Adipocyte (in vitro differentiated cells): ENCODE data around the gene FBXO31.

Source experiments
- DNase-seq: peaks from one replicate; pipeline ENCODE4 v3.0.0-alpha.2; 2015; ENCODE audit warnings: low read depth
- H3K27me3 ChIP-seq: replicated peaks from 2 replicates; pipeline ENCODE4 v1.7.0; 2013; ENCODE audit warnings: mild to moderate bottlenecking, low read length, moderate library complexity; ENCODE audit not compliant: control insufficient read depth, insufficient read depth
- H3K36me3 ChIP-seq: 2 replicates; pipeline ENCODE4 v1.7.0; 2013; ENCODE audit warnings: low read length, mild to moderate bottlenecking, moderate library complexity; ENCODE audit not compliant: control insufficient read depth, insufficient read depth, severe bottlenecking
- H3K4me1 ChIP-seq: 2 replicates; pipeline ENCODE4 v1.7.0; 2013; ENCODE audit warnings: mild to moderate bottlenecking, low read length, moderate library complexity; ENCODE audit not compliant: control insufficient read depth, insufficient read depth
- H3K4me3 ChIP-seq: 2 replicates; pipeline ENCODE4 v1.7.0; 2013; ENCODE audit warnings: mild to moderate bottlenecking, low read length, moderate library complexity
- H3K9ac ChIP-seq: 2 replicates; pipeline ENCODE4 v1.7.0; 2013; ENCODE audit warnings: mild to moderate bottlenecking, low read length, moderate library complexity
- H3K9me3 ChIP-seq: 2 replicates; pipeline ENCODE4 v1.7.0; 2013; ENCODE audit warnings: mild to moderate bottlenecking, low read length, moderate library complexity; ENCODE audit not compliant: control insufficient read depth

Gene FBXO31

DNA sequence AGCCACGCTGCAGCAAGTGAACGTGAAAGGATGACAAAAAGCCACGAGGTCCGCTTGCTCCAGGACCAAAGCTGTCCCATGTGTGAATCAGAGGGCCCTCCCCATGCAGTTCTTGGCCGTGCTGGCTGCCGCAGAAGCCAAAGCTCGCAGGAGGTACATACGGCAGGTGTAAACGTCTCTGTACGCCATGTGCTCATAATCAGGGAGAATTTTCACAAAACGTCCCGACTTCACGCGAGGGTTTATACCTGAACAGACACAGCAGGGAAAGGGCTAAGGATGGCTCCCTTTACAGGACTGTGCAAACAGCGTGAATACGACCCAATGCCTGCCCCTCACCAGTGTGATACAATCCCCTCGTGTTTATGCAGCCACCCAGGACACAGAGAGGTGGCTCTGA lies 25.3 kb downstream of the FBXO31 start:
- H3K9me3 ChIP-seq: no peaks in the 10 kb centered on the region
- H3K36me3 ChIP-seq: peaks cover 58% of the 10 kb centered on the region
- H3K4me3 ChIP-seq: no peak overlapping the region
- H3K9ac ChIP-seq: no peak overlapping the region
- no peaks in the 10 kb centered on the region for H3K27me3 ChIP-seq
- H3K4me1 ChIP-seq: no peaks in the 10 kb centered on the region
- DNase-seq: no peak

DNA sequence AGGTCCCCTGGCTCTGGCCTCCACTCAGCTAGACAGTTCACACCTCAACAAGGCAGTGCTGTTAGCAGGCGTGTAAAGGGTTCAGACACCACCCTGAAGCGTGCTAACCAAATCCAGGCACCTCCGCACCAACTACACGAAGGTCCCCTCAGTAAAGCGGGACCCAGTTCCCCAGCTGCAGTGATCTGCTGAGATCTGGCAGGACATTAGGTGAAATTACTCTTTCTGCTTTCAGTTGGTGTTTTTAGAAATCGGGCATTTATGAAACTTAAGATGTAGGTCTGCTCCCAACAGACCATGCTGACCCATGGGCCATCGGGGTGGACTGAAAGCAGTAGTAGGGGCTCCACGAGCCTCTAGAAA lies 27.1 kb downstream of the FBXO31 start:
- no peak overlapping the region for H3K9ac ChIP-seq
- no peak overlapping the region for H3K4me3 ChIP-seq
- DNase-seq: no peak
- no peaks in the 10 kb centered on the region for H3K4me1 ChIP-seq
- H3K27me3 ChIP-seq: no peaks in the 10 kb centered on the region
- peaks cover 55% of the 10 kb centered on the region for H3K36me3 ChIP-seq
- H3K9me3 ChIP-seq: no peaks in the 10 kb centered on the region

DNA sequence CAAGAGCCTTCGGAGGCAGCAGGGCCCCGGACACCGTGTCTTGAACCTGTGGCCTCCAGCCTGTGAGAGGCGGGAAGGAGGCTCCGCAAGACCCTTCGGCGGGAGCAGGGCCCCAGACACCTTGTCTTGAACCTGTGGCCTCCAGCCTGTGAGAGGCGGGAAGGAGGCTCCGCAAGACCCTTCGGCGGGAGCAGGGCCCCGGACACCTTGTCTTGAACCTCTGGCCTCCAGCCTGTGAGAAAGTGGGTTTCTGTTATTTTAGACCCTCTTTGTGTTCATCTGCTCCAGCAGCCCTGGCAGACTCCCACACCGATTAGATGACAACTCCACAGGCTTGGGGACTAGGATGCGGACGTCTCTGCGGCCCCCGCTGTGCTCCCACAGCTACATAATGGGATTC lies 30.0 kb downstream of the FBXO31 start:
- Histone ChIP-seq H3K27me3 (no peaks in the 10 kb centered on the region), H3K4me1 (peaks cover 17% of the 10 kb centered on the region), H3K9me3 (no peaks in the 10 kb centered on the region), H3K36me3 (peaks cover 36% of the 10 kb centered on the region), H3K9ac (no peak overlapping the region), H3K4me3 (no peak overlapping the region)
- no peak for DNase-seq

DNA sequence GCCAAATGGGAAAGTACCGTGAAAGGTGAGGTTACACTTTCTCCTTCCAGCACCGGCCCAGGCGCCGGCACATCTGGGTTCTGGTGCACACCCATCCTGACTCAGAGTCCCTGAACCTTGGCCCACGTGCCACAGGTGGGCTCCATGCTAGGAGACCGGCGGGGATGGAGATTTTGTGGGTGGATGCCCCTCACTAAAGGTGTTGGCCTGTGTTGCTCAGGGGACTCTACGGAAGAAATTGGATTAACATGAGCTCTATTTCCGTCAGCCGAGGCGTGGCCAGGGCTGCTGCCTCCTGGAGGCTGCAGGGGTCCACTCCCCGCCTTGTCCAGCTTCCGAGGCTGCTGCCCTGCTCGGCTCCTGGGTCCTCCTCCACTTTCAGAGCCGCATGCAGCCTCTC lies 30.8 kb downstream of the FBXO31 start:
- Histone ChIP-seq H3K9ac (no peak overlapping the region), H3K4me3 (no peak overlapping the region), H3K27me3 (no peaks in the 10 kb centered on the region), H3K9me3 (no peaks in the 10 kb centered on the region), H3K4me1 (peaks cover 17% of the 10 kb centered on the region), H3K36me3 (peaks cover 33% of the 10 kb centered on the region)
- no peak for DNase-seq

DNA sequence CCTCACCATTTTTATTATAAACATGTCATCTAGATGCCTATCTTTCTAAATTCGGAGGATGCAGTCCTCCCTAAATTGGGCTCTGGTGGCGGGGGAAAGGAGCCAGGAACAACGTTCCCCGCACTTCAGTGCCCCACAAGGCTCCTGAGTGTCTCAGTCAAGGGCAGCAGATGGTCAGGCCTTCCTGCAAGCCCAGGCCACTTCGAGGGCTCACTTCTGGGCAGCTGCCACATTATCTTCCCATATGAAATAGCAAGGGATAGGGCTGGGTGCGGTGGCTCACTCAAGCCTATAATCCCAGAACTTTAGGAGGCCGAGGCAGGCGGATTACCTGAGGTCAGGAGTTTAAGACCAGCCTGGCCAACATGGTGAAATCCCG lies 32.3 kb downstream of the FBXO31 start:
- no peak for DNase-seq
- Histone ChIP-seq H3K36me3 (peaks cover 29% of the 10 kb centered on the region), H3K9ac (peak overlapping the region; percentile 12), H3K9me3 (no peaks in the 10 kb centered on the region), H3K4me3 (peak overlapping the region; percentile 60), H3K4me1 (peaks cover 17% of the 10 kb centered on the region), H3K27me3 (no peaks in the 10 kb centered on the region)

DNA sequence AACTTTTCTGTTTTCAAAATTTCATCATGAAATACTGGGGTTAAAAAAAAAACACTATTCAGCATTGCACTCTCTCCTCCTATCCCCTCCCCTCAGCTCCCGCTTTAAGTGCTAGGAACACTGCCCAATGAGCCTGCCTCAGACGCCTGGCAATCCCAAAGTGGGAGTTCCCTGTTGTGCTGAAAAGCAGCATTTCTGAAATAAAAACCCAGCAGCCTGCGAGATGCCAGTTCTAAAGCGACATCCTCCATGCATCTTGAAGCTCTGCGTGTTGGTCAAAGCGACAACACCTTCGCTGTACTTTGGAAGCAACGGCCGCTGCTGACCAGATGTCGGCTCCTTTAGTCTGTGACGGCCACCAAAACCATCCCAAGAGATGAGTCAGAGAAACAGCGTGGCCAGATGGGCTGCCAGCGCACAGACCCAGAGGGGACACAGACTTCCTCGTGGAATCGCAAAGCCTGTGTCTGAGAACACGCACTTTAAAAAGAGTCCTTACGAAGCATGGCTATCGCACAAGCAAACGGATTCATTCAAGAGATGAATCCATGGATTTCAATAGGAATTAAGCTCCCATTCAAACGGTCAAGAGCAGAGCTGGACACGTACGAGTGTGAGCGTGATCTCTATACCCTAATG lies 32.8 kb downstream of the FBXO31 start:
- peaks cover 27% of the 10 kb centered on the region for H3K36me3 ChIP-seq
- H3K27me3 ChIP-seq: no peaks in the 10 kb centered on the region
- peak overlapping the region; percentile 12 for H3K9ac ChIP-seq
- peak; percentile 65 for DNase-seq
- no peaks in the 10 kb centered on the region for H3K9me3 ChIP-seq
- H3K4me1 ChIP-seq: peaks cover 17% of the 10 kb centered on the region
- peak overlapping the region; percentile 60 for H3K4me3 ChIP-seq

DNA sequence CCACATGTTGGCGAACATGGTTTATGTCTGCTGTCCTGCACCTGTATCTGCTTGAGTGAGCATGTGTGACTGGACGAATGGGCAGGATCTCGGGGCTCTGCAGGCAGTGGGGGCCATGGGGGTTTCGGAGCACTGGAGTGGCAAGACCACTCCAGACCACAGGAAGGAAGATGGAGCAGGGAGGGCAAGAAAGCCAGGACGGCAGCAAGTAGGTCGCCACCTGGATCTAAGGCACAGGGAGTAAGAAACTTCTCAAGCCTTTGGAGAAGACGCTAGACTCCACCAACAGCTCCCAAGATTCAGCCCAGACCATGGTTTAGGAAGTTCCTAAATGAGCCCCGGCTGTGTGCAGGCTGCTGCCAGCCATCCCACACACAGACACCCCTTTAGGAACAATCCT lies 33.5 kb downstream of the FBXO31 start:
- Histone ChIP-seq H3K4me1 (peaks cover 17% of the 10 kb centered on the region), H3K27me3 (no peaks in the 10 kb centered on the region), H3K36me3 (peaks cover 27% of the 10 kb centered on the region), H3K4me3 (no peak overlapping the region), H3K9ac (no peak overlapping the region), H3K9me3 (no peaks in the 10 kb centered on the region)
- no peak for DNase-seq

DNA sequence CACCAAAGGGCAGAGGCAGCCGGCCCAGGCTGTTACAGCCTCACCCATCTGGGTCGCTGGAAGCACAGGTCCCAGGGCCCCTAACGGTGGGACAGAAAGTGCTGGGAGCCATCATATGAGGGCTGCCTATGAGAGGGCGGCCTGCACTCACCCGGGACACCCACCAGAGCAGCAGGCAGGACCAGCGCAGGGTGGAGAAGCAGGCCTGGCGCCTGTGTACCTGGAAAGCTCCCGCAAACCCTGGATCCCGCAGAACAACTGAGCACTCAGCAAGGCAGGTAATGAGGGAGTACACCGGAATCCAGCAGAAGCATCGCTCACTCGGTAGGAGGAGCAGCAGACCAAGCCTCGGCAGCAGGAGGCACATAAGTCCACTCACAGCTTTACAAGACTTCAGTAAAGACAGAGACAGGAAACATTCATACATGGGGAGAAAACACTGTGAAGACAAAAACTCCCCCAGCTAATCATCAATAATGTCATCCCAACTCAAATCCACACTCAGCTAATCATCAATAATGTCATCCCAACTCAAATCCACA lies 34.9 kb downstream of the FBXO31 start:
- Histone ChIP-seq H3K27me3 (no peaks in the 10 kb centered on the region), H3K9me3 (no peaks in the 10 kb centered on the region), H3K36me3 (peaks cover 25% of the 10 kb centered on the region), H3K9ac (no peak overlapping the region), H3K4me3 (no peak overlapping the region), H3K4me1 (peaks cover 20% of the 10 kb centered on the region)
- DNase-seq: no peak

DNA sequence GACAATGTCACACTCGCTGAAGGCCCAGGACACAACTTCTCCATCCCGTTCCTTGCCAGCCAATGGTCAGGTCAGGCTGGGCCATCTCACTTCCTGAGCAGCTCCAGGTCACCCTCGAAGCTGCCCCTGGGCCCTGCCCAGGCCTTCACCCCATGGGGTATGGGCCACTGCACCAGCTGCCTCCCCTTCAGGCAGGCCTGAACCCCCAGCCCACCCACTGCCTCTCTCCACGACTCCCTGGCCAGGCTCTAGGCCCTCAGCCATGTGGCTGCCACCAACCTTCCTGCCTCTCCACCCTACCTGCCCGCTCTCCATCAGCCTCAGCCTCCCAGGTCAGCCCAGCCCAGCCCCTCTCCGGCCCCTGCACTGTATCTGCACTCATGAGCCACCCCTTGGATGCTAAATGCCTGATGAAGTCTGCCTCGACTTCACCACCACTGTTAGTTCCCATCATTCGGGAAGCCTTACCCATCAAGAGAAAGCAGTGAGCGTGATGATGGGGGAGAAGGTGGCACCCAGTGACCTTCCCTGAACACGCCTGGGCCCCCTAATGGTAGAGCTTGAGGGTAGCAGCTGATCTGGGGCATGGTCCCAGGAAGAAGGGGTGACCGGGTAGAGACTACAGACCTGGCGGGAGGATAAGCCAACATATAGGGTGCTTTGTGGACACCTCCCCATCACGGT lies 35.5 kb downstream of the FBXO31 start:
- no peak for DNase-seq

DNA sequence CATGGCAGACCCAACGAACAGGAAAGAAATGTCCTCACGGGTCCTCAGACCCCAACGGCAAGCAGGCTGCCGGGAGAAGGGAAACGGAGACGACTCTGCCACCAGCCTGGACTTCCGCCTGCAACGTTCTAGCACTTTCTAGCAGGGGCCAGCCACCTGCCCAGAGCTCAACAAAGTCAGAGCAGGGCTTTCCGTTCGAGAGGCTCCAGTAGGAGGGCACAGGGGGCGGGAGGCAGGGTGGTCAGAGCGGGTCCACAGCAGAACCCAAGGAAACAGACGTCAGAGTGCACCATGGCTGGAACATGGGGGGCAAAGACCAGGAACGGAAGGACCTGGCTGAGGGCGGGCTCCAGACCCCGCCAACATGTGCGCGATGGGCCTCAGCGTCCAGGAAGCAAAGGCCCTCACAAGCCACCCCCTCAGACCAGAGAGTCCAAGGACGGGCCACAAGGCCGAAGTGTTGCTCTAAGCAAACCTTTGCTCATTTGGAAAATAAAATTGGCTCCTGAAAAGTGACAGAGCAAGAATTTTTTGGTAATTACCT lies 37.0 kb downstream of the FBXO31 start:
- no peaks in the 10 kb centered on the region for H3K9me3 ChIP-seq
- no peaks in the 10 kb centered on the region for H3K27me3 ChIP-seq
- no peak overlapping the region for H3K9ac ChIP-seq
- no peak overlapping the region for H3K4me3 ChIP-seq
- no peak for DNase-seq
- H3K36me3 ChIP-seq: peaks cover 37% of the 10 kb centered on the region
- peaks cover 20% of the 10 kb centered on the region for H3K4me1 ChIP-seq

More for the DNA sequence above, 35.5 kb downstream of the FBXO31 start:
- no peaks in the 10 kb centered on the region for H3K27me3 ChIP-seq
- H3K4me1 ChIP-seq: peaks cover 20% of the 10 kb centered on the region
- no peak overlapping the region for H3K4me3 ChIP-seq
- H3K36me3 ChIP-seq: peaks cover 28% of the 10 kb centered on the region
- H3K9ac ChIP-seq: no peak overlapping the region
- no peaks in the 10 kb centered on the region for H3K9me3 ChIP-seq

DNA sequence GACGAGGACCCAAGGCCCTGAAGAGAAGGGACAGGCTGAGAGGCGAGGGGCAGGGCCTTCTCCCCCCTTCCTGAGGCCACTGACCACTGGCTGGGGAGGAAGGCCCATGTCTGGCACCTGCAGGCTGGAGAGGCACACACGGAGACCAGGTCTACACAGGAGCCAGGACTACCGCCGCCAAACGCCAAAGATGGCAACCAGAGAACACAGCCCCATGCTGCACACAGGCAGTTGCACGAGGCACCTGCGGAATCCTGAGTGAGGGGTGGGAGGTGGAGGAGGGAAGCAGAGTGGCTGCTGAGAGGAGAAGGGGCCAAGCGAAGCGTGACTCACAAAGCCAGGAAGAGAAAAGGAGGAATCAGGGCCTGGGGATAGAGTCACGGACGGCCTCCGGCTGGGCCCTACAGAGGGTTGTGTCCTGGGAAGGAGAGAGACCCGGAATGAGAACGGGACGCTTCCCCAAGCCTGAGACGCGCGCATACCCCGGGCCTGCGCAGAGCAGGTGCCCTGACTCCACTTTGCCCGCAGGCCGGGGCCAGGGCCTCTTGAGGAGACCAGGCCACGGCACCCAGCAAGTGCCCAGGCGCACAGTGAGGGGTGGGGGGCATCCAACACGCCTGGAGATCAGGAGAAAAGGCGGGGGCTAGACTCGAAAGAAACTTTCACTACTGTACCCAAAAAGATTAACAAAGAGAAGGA lies 37.7 kb downstream of the FBXO31 start:
- Histone ChIP-seq H3K27me3 (no peaks in the 10 kb centered on the region), H3K36me3 (peaks cover 37% of the 10 kb centered on the region), H3K9me3 (no peaks in the 10 kb centered on the region), H3K4me3 (no peak overlapping the region), H3K4me1 (peaks cover 14% of the 10 kb centered on the region), H3K9ac (no peak overlapping the region)
- no peak for DNase-seq
